NB4 (cell line): ENCODE measurements around the gene SSTR4.

Source experiments
- DNase-seq: peaks from one replicate; pipeline ENCODE4 v3.0.0; 2010; ENCODE audit warnings: low read depth
- H3K4me3 ChIP-seq: one replicate; pipeline ENCODE4 v1.5.1; 2011; ENCODE audit warnings: mild to moderate bottlenecking, low read depth, low read length, moderate library complexity
- MYC ChIP-seq: IDR thresholded peaks from 2 replicates; pipeline ENCODE4 v1.6.1; 2011; ENCODE audit warnings: low read depth, low read length
- POLR2A ChIP-seq: IDR thresholded peaks from 2 replicates; pipeline ENCODE4 v1.6.1; 2011; ENCODE audit warnings: mild to moderate bottlenecking; ENCODE audit not compliant: insufficient read length; ENCODE audit errors: extremely low read depth
- TF ChIP-seq, protein P1 (sequence below): IDR thresholded peaks from one replicate; pipeline ENCODE4 v1.5.1; 2012; ENCODE audit warnings: low read depth, low read length
- TF ChIP-seq, protein P2 (sequence below): IDR thresholded peaks from 2 replicates; pipeline ENCODE4 v1.6.1; 2011; ENCODE audit warnings: low read depth, low read length

SSTR4 gene

DNA sequence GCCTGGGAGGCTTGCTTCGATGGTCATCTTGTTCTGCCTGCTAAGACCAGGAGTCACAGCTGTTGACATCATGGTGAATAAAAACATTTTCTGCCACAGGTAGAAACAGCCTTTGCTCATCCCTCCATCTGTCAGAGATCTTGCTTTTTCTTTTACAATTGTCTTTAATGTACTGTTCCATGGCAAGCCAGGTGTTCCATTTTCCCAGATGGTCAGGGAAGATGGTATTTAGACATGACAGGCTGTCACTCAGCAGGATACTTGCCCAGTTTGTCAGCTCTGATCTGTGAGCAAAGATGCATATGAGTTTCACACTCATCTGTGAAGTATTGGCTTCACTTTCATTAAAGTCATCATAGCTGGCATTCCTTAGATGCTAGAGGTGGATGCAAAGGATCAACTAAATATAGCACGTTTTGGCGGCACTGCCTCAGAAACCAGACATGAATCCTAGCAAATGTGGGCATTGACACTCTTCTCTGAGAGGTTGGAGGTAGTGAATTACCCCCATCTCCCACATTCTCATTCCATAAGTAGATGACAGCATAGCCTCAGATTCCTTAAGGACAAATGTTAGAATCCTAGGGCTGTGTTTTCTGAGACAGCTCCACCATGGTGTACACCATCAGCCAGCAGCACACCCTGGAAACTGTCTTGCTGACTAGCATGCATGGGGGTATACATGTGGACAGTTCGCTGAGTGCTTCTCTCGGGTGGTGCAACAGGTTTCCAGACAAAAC, 4.2 kb downstream of the SSTR4 start:
- TF ChIP-seq, protein P1, sequence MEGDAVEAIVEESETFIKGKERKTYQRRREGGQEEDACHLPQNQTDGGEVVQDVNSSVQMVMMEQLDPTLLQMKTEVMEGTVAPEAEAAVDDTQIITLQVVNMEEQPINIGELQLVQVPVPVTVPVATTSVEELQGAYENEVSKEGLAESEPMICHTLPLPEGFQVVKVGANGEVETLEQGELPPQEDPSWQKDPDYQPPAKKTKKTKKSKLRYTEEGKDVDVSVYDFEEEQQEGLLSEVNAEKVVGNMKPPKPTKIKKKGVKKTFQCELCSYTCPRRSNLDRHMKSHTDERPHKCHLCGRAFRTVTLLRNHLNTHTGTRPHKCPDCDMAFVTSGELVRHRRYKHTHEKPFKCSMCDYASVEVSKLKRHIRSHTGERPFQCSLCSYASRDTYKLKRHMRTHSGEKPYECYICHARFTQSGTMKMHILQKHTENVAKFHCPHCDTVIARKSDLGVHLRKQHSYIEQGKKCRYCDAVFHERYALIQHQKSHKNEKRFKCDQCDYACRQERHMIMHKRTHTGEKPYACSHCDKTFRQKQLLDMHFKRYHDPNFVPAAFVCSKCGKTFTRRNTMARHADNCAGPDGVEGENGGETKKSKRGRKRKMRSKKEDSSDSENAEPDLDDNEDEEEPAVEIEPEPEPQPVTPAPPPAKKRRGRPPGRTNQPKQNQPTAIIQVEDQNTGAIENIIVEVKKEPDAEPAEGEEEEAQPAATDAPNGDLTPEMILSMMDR = no peak
- TF ChIP-seq POLR2A (no peak), MYC (no peak)
- TF ChIP-seq, protein P2, sequence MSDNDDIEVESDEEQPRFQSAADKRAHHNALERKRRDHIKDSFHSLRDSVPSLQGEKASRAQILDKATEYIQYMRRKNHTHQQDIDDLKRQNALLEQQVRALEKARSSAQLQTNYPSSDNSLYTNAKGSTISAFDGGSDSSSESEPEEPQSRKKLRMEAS = no peak
- DNase-seq = no peak

DNA sequence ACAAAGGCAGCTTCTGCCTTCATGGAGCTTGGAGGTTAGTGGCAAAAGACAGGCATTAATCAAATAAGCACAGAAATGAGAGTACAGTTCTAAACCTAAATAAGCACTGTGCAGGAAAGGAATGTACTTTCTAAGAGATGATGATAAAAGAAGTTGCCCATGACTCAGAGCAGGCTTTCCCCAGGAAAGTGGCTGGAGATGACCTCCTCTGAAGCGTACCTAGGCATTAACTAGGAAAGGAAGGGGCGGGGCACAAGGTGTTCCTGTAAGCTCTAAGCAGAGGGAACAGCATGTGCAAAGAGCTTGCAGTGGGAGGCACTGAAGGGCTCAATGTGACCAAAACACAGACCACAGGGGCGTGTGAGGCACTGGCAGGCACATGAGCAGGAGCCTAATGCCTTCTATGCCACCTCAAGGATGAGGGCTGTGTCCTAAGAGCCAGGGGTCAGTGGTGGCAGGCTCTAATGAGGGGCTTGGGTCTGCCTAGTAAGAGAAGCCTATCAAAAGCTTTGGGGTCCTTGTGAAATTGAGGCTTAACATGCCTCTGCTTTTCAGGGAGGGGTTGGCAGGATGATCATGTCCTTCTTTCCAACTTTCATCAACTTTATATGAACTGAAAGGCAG, 4.9 kb downstream of the SSTR4 start:
- TF ChIP-seq MYC (no peak), POLR2A (no peak)
- TF ChIP-seq, protein P2 = no peak
- TF ChIP-seq, protein P1 = no peak
- H3K4me3 ChIP-seq = no peak overlapping the region
- no peak for DNase-seq

More for the DNA sequence above, 4.2 kb downstream of the SSTR4 start:
- no peak overlapping the region for H3K4me3 ChIP-seq

DNA sequence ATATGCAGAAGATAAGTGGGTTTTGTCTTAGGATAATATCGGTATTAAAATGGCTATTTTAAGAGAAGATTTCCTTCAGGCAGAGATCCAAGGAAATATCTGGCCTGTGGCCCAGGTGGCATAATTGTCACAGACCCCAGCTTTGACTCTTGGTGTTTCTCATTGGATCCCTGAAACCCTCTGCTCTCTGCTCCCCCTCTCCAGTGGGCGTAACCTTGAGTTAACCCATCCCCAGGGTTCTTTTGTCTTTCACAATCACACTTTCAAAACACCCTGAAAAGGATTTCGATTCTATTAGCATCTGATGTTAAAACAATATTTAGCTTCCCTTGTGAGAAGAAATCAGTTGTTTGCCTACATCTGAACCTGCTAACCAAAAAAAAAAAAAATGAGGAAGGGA, 7.2 kb downstream of the SSTR4 start:
- TF ChIP-seq, protein P1 = no peak
- TF ChIP-seq MYC (no peak), POLR2A (no peak)
- TF ChIP-seq, protein P2 = no peak
- DNase-seq = no peak
- H3K4me3 ChIP-seq = no peak overlapping the region

DNA sequence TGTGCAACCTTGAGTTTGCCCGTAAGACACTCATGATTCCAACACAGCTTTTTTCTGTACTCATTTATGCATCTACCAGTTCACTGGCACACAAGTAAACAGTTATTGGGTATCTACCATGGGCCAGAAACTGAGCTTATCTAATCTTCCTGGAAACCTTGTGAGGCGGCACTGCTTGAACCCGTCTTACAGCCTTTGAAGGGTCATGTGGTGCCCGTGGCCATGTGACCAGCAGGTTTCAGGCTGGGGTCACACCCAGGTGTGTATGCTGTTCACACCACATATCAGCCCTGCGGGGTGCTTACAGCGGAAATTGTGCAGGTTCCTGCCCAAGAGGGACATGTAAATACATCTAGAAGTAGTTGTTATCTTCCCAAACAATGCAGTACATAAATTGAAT, 8.3 kb downstream of the SSTR4 start:
- TF ChIP-seq MYC = no peak
- TF ChIP-seq POLR2A = no peak
- TF ChIP-seq, protein P2 = no peak
- TF ChIP-seq, protein P1 = no peak
- H3K4me3 ChIP-seq = no peak overlapping the region
- no peak for DNase-seq

DNA sequence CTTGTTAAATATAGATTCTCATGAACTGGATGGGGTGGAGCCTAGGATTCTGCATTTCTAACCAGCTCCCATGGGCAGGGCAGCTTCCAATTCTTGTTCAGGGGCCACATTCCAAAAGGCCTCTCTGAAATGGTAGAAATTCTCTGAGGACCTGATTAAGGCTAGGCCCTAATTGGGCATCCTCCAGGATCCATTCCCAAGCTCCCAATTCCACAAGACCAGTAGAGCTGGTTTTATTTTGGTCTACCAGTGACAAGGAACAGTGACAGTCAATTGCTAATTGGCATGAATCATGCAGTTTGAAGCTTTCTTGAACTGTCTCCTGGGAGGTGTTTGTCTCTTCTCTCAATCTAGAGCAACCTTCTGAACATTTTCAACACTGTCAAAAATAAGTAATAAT, 11.3 kb downstream of the SSTR4 start:
- TF ChIP-seq, protein P2 = no peak
- TF ChIP-seq POLR2A (no peak), MYC (no peak)
- TF ChIP-seq, protein P1 = no peak
- DNase-seq = peak; percentile 49
- no peak overlapping the region for H3K4me3 ChIP-seq
